B cell (primary cell): ENCODE results near the gene AGBL4.

Experiments
- CTCF ChIP-seq: fragments of 200-600 bp; IDR thresholded peaks from one replicate; pipeline ENCODE4 v1.8.0; 2022; ENCODE audit warnings: antibody characterized with exemption, mild to moderate bottlenecking
- EZH2 ChIP-seq: IDR thresholded peaks from 2 replicates; pipeline ENCODE4 v1.6.1; 2012; ENCODE audit warnings: borderline replicate concordance, low read depth, mild to moderate bottlenecking, moderate library complexity, low read length; ENCODE audit not compliant: insufficient read depth, poor library complexity, severe bottlenecking

DNA sequence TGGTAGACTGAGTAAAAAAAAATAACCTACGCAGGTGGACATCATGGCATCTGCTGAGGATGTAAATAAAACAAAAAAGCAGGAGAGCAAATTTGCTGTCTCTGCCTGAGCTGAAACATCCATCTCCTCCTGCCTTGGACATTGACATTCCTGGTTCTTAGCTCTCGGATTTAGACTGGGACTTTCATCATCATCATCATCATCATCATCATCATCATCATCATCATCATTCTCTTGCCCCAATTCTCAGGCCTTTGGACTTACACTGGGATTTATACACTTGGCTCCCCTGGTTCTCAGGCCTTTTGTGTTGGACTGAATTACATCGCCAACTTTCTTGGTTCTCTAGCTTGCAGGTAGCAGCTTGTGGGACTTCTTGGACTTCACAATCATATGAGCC, 938.7 kb downstream of the AGBL4 start:
- TF ChIP-seq CTCF (no peak), EZH2 (no peak)
